Lung (tissue), 12 donors: ENCODE data around the gene MAP2K7. TPM values are rescaled to one million over a fixed set of nuclear protein-coding genes. Genes with fewer than 3 reads are reported as not detected.

Experiments used
- ATAC-seq: fragments of 200-7000 bp; cut with Tn5 transposase; one replicate; pipeline ENCODE4 v1.9.1; 2020; ENCODE audit warnings: moderate number of reproducible peaks; ENCODE audit not compliant: insufficient read depth, low FRiP score
- DNase-seq, 3 donors: peaks; one replicate each; pipeline ENCODE4 v3.0.0-alpha.2; 2013 to 2017
- H3K27ac ChIP-seq, 2 donors: one replicate each; pipeline ENCODE4 v1.5.1; 2013; ENCODE audit warnings: mild to moderate bottlenecking in 2 of 2, moderate library complexity in 2 of 2, control low read depth in 1 of 2, inconsistent platforms in 1 of 2, low read depth in 1 of 2, low read length in 1 of 2
- H3K27me3 ChIP-seq, 3 donors: one replicate each; pipeline ENCODE4 v1.5.1; 2013; ENCODE audit warnings: low read length in 2 of 3; ENCODE audit not compliant: control insufficient read depth in 3 of 3, insufficient read depth in 3 of 3
- H3K36me3 ChIP-seq, 4 donors: one replicate each; pipeline ENCODE4 v1.5.1; 2013; ENCODE audit warnings: low read length in 4 of 4, mild to moderate bottlenecking in 1 of 4, moderate library complexity in 1 of 4; ENCODE audit not compliant: control insufficient read depth in 4 of 4, insufficient read depth in 4 of 4
- H3K4me1 ChIP-seq, 5 donors: one replicate each; pipeline ENCODE4 v1.5.1; 2013; ENCODE audit warnings: low read length in 5 of 5, mild to moderate bottlenecking in 2 of 5, moderate library complexity in 1 of 5; ENCODE audit not compliant: control insufficient read depth in 5 of 5, insufficient read depth in 5 of 5
- H3K4me3 ChIP-seq: one replicate; pipeline ENCODE4 v1.5.1; 2013; ENCODE audit warnings: mild to moderate bottlenecking, control low read depth, moderate library complexity
- H3K9ac ChIP-seq, 2 donors: one replicate each; pipeline ENCODE4 v1.5.1; 2013; ENCODE audit warnings: low read length in 2 of 2, control low read depth in 1 of 2; ENCODE audit not compliant: insufficient read depth in 1 of 2
- H3K9me3 ChIP-seq, 4 donors: one replicate each; pipeline ENCODE4 v1.5.1; 2013; ENCODE audit warnings: low read length in 3 of 4, mild to moderate bottlenecking in 1 of 4, moderate library complexity in 1 of 4; ENCODE audit not compliant: control insufficient read depth in 4 of 4, insufficient read depth in 3 of 4
- CTCF ChIP-seq: IDR thresholded peaks from 2 replicates; pipeline ENCODE4 v1.5.1; 2012; ENCODE audit warnings: mild to moderate bottlenecking; ENCODE audit errors: control extremely low read depth, extremely low read depth
- WGBS, 2 donors: extraction: QIAGEN DNeasy Blood & Tissue Kit; methylation state at CpG; one replicate each; pipeline ENCODE4 v1.1.7; 2013; 5-methylcytosine and 5-hydroxymethylcytosine counted together
- polyA plus RNA-seq, 2 donors: library from polyadenylated mRNA; stranded (reverse); fragments of 200-250 nt; gene quantifications; one replicate each; pipeline ENCODE4 v1.2.1, GENCODE V29; 2013
- total RNA-seq, 2 donors: library from RNA; depleted of rRNA in 1 of 2; stranded (reverse); fragments of >200 nt in 1 of 2; gene quantifications; one replicate each; pipeline ENCODE4 v1.2.1, GENCODE V29; 2014 to 2021
- donor health status: control.
- donor health status: control.
- donor health status: Bipolar disorder and iron deficiency.
- donor health status: healthy.
- donor health status: DM: yes; HTN: yes; CAD: no.

The MAP2K7 gene
- total and polyA plus RNA-seq, 4 donors = 17.8 to 41.7 (median 23.4) TPM

GRCh38 chr19:7962644-7963268 is 59.1 kb downstream of the MAP2K7 start:
- no peak for ATAC-seq
- TF ChIP-seq CTCF = no peak
- no peak for DNase-seq
- Histone ChIP-seq H3K4me1 (no peaks in the 10 kb centered on the region), H3K9me3 (no peaks in the 10 kb centered on the region), H3K36me3 (peaks cover 19 to 47% (median 26%) of the 10 kb centered on the region in 4 donors), H3K4me3 (no peak overlapping the region), H3K27ac (no peak overlapping the region), H3K27me3 (no peaks in the 10 kb centered on the region), H3K9ac (no peak overlapping the region)
- whole genome bisulfite sequencing, 2 donors = 85 to 86% methylated on average over 22 of the region's 22 CpGs

- DNase-seq = no peak
- no peak overlapping the region for H3K27ac ChIP-seq
Observed at GRCh38 chr19:7963566-7963965, 59.9 kb downstream of the MAP2K7 start.

More at GRCh38 chr19:7963566-7963965, 59.9 kb downstream of the MAP2K7 start:
- Histone ChIP-seq H3K4me1 (no peaks in the 10 kb centered on the region), H3K27me3 (no peaks in the 10 kb centered on the region), H3K9ac (no peak overlapping the region), H3K4me3 (no peak overlapping the region), H3K9me3 (no peaks in the 10 kb centered on the region), H3K36me3 (peaks cover 19 to 53% (median 24%) of the 10 kb centered on the region in 4 donors)
- 94 to 95% methylated on average over 25 of the region's 25 CpGs for WGBS, 2 donors
- ATAC-seq = no peak
- TF ChIP-seq CTCF = no peak

Other genes with a start within 250 kb of the MAP2K7 start
- gene RETN, start 234.8 kb upstream of the MAP2K7 start, total RNA-seq = 10 to 100 TPM in 1 of 2 donors, 1 to 10 TPM in 1; 2.9 to 42.6 TPM
- 1,000 to 10,000 TPM in 1 of 2 donors, 10 to 100 TPM in 1; 73.9 to 1,168 TPM for gene RETN, start 234.8 kb upstream of the MAP2K7 start, polyA plus RNA-seq
- gene MCEMP1, start 226.8 kb upstream of the MAP2K7 start, total RNA-seq = 10 to 100 TPM in 1 of 2 donors, 1 to 10 TPM in 1; 2.5 to 68.4 TPM
- 100 to 1,000 TPM in 1 of 2 donors, 10 to 100 TPM in 1; 31.9 to 298 TPM for gene MCEMP1, start 226.8 kb upstream of the MAP2K7 start, polyA plus RNA-seq
- gene TRAPPC5, start 223.0 kb upstream of the MAP2K7 start, total RNA-seq = 100 to 1,000 TPM in 1 of 2 donors, 10 to 100 TPM in 1; 29.8 to 108 TPM
- gene TRAPPC5, start 223.0 kb upstream of the MAP2K7 start, polyA plus RNA-seq = 100 to 1,000 TPM; 142 to 224 TPM
- gene FCER2, start 201.7 kb upstream of the MAP2K7 start, total RNA-seq = under 1 TPM; 0.37 to 0.43 TPM
- 1 to 10 TPM in 1 of 2 donors, under 1 TPM in 1; 0.47 to 1.2 TPM for gene FCER2, start 201.7 kb upstream of the MAP2K7 start, polyA plus RNA-seq
- gene CLEC4G, start 171.8 kb upstream of the MAP2K7 start, total RNA-seq = under 1 TPM in 1 of 2 donors, not detected in 1; 0.43 TPM
- under 1 TPM; 0.31 to 0.96 TPM for gene CLEC4G, start 171.8 kb upstream of the MAP2K7 start, polyA plus RNA-seq
- gene CD209, start 156.3 kb upstream of the MAP2K7 start, total RNA-seq = 1 to 10 TPM; 2.0 to 3.3 TPM
- gene CD209, start 156.3 kb upstream of the MAP2K7 start, polyA plus RNA-seq = 1 to 10 TPM in 1 of 2 donors, under 1 TPM in 1; 0.57 to 1.6 TPM
- 1 to 10 TPM in 1 of 2 donors, under 1 TPM in 1; 0.34 to 1.2 TPM for gene CLEC4M, start 140.6 kb upstream of the MAP2K7 start, total RNA-seq
- gene CLEC4M, start 140.6 kb upstream of the MAP2K7 start, polyA plus RNA-seq = 1 to 10 TPM in 1 of 2 donors, under 1 TPM in 1; 0.26 to 2.5 TPM
- 10 to 100 TPM; 10.7 to 18.6 TPM for gene EVI5L, start 73.7 kb upstream of the MAP2K7 start, total RNA-seq
- 10 to 100 TPM; 12.3 to 12.9 TPM for gene EVI5L, start 73.7 kb upstream of the MAP2K7 start, polyA plus RNA-seq
- 1 to 10 TPM; 1.3 to 3.4 TPM for gene PRR36, start 29.5 kb upstream of the MAP2K7 start, total RNA-seq
- under 1 TPM; 0.30 to 0.89 TPM for gene PRR36, start 29.5 kb upstream of the MAP2K7 start, polyA plus RNA-seq
- 1 to 10 TPM; 5.9 to 8.6 TPM for gene LRRC8E, start 15.4 kb upstream of the MAP2K7 start, total RNA-seq
- gene LRRC8E, start 15.4 kb upstream of the MAP2K7 start, polyA plus RNA-seq = 1 to 10 TPM; 3.7 to 4.6 TPM
- under 1 TPM in 1 of 2 donors, not detected in 1; 0.77 TPM for gene TGFBR3L, start 11.0 kb downstream of the MAP2K7 start, total RNA-seq
- under 1 TPM in 1 of 2 donors, not detected in 1; 0.25 TPM for gene TGFBR3L, start 11.0 kb downstream of the MAP2K7 start, polyA plus RNA-seq
- 10 to 100 TPM in 1 of 2 donors, 1 to 10 TPM in 1; 7.6 to 32.1 TPM for gene SNAPC2, start 16.5 kb downstream of the MAP2K7 start, total RNA-seq
- 10 to 100 TPM; 19.2 to 23.0 TPM for gene SNAPC2, start 16.5 kb downstream of the MAP2K7 start, polyA plus RNA-seq
- gene CTXN1, start 22.3 kb downstream of the MAP2K7 start, total RNA-seq = 10 to 100 TPM in 1 of 2 donors, 1 to 10 TPM in 1; 4.3 to 25.9 TPM
- gene CTXN1, start 22.3 kb downstream of the MAP2K7 start, polyA plus RNA-seq = 1 to 10 TPM; 6.5 to 7.2 TPM
- gene TIMM44, start 39.8 kb downstream of the MAP2K7 start, total RNA-seq = 10 to 100 TPM; 38.4 to 65.9 TPM
- 10 to 100 TPM; 40.1 to 75.8 TPM for gene TIMM44, start 39.8 kb downstream of the MAP2K7 start, polyA plus RNA-seq
- 10 to 100 TPM; 61.0 to 72.8 TPM for gene ELAVL1, start 101.8 kb downstream of the MAP2K7 start, total RNA-seq
- gene ELAVL1, start 101.8 kb downstream of the MAP2K7 start, polyA plus RNA-seq = 10 to 100 TPM; 15.0 to 33.0 TPM
- not detected for gene CCL25, start 148.9 kb downstream of the MAP2K7 start, total RNA-seq
- not detected for gene CCL25, start 148.9 kb downstream of the MAP2K7 start, polyA plus RNA-seq
- 10 to 100 TPM in 1 of 2 donors, 1 to 10 TPM in 1; 2.8 to 26.4 TPM for gene FBN3, start 245.7 kb downstream of the MAP2K7 start, total RNA-seq
- 1 to 10 TPM in 1 of 2 donors, under 1 TPM in 1; 0.32 to 1.4 TPM for gene FBN3, start 245.7 kb downstream of the MAP2K7 start, polyA plus RNA-seq